ENCODE data around the gene ACO1.

ACO1 gene

GRCh38 chr9:32412440-32412839 lies 28.0 kb downstream of the ACO1 start:
- FAIRE-seq = no peak
- DNase-seq (ENCODE audit: extremely low spot score, insufficient read length, low read depth) = no peak

DNA sequence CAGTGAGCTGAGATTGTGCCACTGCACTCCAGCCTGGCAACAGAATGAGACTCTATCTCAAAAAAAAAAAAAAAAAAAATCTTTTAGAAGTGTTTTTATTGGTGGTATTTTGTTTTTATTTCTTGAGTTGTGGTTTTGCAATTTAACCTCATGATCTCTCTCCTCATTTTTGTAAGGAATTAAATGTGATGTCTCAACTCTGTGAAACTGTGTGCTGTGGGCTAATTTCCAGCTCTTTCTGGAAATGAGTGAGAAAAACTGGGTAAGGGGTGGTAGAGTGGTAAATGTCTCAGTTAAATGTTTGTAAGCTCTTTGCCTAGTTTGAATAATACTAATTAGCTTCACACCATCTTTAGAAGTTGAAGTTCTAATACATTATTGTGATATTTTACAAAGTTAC lies 29.0 kb downstream of the ACO1 start:
- no peak for FAIRE-seq

DNA sequence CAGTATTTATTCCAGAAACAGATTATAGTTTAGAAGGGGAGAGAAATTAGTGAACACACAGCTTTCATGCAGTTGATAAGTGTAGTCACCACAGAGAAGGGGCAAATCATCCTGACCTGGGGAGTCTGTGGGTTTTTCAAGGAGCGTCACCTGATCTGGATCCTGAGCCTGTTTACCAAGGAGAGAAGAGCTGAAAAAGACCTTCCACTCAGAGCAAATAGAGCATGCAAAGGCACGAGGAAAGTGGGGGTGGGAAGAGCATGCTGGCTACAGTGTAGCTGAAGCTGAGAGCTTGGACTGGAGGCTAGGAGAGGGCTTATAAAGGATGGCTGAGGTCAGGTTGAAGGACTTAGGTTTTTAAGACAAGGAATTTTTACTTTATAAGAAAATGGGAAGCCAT lies 30.4 kb downstream of the ACO1 start:
- no peak for FAIRE-seq
- no peak for DNase-seq (ENCODE audit: extremely low spot score, insufficient read length, low read depth)

More for the DNA sequence above, 29.0 kb downstream of the ACO1 start:
- no peak for DNase-seq (ENCODE audit: extremely low spot score, insufficient read length, low read depth)

GRCh38 chr9:32419921-32420320 lies 35.5 kb downstream of the ACO1 start:
- DNase-seq (ENCODE audit: extremely low spot score, insufficient read length, low read depth) (no peak), FAIRE-seq (no peak)

GRCh38 chr9:32422237-32422806 lies 37.9 kb downstream of the ACO1 start:
- no peak for DNase-seq (ENCODE audit: extremely low spot score, insufficient read length, low read depth)
- FAIRE-seq = no peak

DNA sequence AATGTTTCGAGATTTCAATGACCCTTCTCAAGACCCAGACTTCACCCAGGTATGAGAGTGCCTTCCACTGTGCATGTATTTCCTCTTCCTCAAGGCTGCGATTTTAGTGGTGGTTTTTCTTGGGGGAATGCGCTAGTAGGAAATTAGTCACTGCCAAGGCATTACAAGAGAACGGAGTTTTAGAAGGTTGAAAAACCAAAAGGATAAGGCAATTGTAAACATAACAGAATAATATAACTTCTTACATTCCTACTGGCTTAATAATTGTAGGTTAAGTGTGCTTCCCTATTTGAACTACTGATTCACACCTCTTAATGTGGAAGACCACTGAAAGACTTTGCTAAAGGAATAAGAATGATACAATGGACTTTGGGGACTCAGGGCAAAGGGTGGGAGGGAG lies 38.9 kb downstream of the ACO1 start:
- FAIRE-seq = no peak
- DNase-seq (ENCODE audit: extremely low spot score, insufficient read length, low read depth) = no peak

DNA sequence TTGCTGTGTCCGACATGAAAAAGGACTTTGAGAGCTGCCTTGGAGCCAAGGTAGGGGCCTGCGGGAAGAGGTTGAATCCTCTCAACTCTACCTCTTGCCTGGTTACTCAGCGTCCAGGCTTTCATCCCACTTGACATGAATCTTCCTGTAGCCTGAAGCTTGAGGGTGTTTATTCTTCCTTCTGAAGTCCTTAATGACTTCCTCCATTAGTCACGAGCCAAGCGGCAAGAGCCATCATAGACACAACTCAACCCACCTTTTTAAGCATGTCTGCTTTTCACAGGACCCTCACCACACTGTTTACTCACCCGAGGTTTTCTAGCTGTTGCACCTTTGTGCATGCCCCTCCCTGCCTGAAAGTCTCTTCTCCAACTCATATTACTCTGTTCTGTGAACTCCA lies 40.2 kb downstream of the ACO1 start:
- FAIRE-seq = no peak
- no peak for DNase-seq (ENCODE audit: extremely low spot score, insufficient read length, low read depth)

DNA sequence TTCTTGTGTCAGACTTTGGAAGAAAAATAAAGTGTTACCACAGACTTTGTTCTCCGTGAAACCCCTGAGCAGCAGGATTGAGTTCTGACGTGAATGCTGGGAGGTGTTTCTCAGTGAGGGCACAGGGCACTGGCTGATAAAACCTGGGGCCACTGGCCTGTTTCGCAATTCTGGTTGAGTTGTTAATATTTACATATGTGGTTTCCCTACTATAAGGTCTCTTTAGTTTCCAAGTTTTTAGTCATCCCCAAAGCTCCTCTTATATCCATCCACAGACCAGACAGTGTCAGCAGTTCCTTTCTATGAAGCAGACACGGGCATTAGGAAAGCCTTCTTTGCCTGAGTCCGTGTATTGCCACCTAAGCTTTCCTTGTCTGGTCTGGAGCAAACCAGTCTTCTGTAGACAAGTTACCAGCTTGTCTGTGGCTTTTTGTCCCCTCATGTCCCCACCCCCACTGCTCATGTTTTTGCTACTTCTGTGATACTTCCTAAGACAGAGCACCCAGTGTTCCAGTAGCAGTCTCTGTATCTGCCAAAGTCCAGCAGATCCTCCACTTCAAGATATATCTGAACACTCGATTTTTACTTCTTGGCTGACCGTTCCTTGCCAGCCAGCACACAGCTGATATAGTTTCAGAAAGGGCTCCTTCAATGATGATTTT lies 42.0 kb downstream of the ACO1 start:
- no peak for DNase-seq (ENCODE audit: extremely low spot score, insufficient read length, low read depth)
- FAIRE-seq = no peak

- no peak for DNase-seq (ENCODE audit: extremely low spot score, insufficient read length, low read depth)
Measured at GRCh38 chr9:32427111-32427873, 42.8 kb downstream of the ACO1 start.

DNA sequence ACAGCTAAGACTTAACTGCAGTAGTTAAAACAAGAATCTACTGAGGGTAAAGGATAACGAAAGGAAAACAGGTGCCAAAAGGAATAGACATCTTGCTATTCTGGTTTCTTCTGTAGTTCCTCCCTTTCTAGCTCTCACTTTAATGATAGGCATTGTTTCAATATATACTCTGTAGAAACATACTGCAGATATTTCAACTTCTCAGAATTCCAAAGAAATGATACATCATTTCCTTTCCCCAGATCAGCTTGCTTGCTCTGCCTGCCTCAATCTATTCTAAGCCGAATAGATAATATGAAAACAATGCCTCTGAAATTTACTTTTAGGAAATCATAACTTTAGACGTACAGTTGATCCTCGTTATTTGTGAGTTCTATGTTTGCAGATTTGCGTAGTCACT lies 46.3 kb downstream of the ACO1 start:
- DNase-seq (ENCODE audit: extremely low spot score, insufficient read length, low read depth) (no peak), FAIRE-seq (no peak)

More at GRCh38 chr9:32427111-32427873, 42.8 kb downstream of the ACO1 start:
- FAIRE-seq = no peak

- no peak for FAIRE-seq
- no peak for DNase-seq (ENCODE audit: extremely low spot score, insufficient read length, low read depth)
Measured at GRCh38 chr9:32431196-32431595, 46.8 kb downstream of the ACO1 start.

- DNase-seq (ENCODE audit: extremely low spot score, insufficient read length, low read depth) (no peak), FAIRE-seq (no peak)
Measured at GRCh38 chr9:32431940-32432555, 47.6 kb downstream of the ACO1 start.

- DNase-seq (ENCODE audit: extremely low spot score, insufficient read length, low read depth) = no peak
- FAIRE-seq = no peak
Measured at GRCh38 chr9:32434892-32435291, 50.4 kb downstream of the ACO1 start.

DNA sequence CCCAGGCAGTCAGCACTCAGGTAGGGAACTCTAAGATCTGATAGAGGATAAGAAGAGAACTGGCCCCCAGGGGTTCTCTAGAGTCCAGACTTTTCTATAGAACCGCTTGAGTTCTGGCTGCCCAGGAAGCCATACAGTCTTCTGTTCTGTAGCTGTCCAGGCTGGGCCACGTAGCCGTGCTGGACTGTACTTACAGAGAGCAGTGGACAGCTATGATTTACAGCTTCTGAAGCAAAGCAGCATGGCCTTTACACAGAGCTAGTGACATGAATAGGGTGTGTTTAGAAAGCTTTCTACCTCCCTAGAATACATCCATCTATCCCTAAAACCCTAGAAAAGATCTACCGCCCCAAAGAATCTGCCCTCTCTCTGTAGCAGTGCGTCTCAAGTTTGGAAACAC lies 57.2 kb downstream of the ACO1 start:
- FAIRE-seq (no peak), DNase-seq (ENCODE audit: extremely low spot score, insufficient read length, low read depth) (no peak)

- DNase-seq (ENCODE audit: extremely low spot score, insufficient read length, low read depth) (no peak), FAIRE-seq (no peak)
Measured at GRCh38 chr9:32442433-32442832, 58.0 kb downstream of the ACO1 start.

- no peak for FAIRE-seq
Measured at GRCh38 chr9:32449969-32450368, 65.5 kb downstream of the ACO1 start.

DNA sequence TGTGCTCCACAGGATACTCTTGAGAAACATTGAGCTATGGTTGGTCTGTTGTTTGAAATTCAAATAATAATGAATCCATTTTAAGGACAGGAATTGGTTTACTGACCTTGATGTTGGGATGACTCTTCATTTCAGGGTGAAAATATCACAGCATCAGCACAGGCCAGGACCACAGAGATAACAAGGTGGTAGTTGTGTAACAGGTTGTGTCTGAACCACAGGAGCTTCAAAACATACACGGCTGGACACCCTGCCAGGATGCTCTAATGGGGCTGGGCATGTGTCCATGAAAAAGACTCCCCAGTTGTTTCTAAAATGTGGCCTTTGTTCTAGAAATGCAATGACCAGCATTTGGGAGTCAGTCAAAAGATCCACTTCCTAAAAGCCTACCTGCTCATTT lies 69.8 kb downstream of the ACO1 start:
- FAIRE-seq (no peak), DNase-seq (ENCODE audit: extremely low spot score, insufficient read length, low read depth) (no peak)

More at GRCh38 chr9:32449969-32450368, 65.5 kb downstream of the ACO1 start:
- DNase-seq (ENCODE audit: extremely low spot score, insufficient read length, low read depth) = no peak

- DNase-seq (ENCODE audit: extremely low spot score, insufficient read length, low read depth) (no peak), FAIRE-seq (no peak)
Measured at GRCh38 chr9:32455738-32456137, 71.3 kb downstream of the ACO1 start.

DNA sequence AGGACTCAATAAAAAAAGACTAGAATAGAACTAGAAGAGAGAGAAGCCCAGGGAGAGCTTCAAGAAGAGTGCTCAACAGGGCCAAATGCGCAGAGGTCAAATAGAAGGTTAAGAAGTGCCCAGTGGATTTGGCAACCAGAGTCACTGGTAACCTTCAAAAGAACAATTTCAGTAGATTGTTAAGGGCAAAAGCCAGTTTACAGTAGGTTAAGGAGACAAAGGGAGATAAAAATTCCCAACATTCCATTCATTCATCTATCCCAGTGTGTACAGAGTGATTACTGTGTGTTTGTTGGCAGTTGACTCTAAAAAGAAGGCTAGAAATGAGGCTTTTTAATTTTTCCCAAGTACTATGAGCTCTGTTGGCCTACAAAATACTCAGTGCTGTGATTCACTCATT lies 72.1 kb downstream of the ACO1 start:
- DNase-seq (ENCODE audit: extremely low spot score, insufficient read length, low read depth) (no peak), FAIRE-seq (no peak)

DNA sequence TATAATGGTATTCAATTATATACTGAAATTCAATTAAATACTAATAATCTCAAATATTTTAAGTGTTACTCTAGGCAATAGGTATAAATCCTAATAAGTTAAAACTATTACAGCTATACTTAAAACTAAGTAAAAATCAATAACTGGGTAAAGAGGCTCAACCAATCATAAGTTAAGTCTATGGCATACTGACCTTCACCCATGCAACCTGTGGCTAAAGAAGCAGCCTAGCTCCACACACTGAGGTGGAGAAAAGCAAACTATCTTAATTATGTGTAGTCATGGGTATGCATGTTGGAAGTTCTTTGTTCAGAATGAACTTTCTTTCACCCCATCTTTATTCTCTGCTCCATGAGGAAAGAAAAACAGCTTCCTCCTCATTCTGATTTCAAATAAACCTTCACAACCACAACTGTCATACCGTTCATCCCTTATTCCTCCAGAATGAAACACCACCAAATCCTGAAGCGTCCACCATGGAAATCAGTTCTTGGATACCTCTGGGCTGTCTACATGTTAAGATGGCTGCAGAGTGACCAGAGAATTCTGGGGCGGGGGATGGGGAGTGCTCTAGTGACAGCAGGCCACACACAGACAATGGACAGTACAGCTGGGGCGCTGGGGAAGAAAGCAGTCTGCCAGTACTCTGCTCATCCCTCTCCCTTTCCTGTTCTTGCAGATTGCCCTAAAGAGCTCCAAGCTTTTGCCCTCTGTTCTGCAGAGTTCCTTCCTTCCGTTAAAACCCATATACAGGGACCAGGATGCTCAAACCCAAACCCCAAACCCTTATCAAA lies 79.3 kb downstream of the ACO1 start:
- FAIRE-seq (no peak), DNase-seq (ENCODE audit: extremely low spot score, insufficient read length, low read depth) (no peak)
